GM18498 (cell line): ENCODE measurements around the gene SEC14L5.

Source experiments
- ATAC-seq: cut with Tn5 transposase; IDR thresholded peaks from one replicate; pipeline ENCODE4 v1.9.1; 2021; ENCODE audit warnings: mild to moderate bottlenecking, moderate library complexity; ENCODE audit not compliant: unreplicated experiment

SEC14L5 gene

GRCh38 chr16:5007256-5007655 lies 49.1 kb downstream of the SEC14L5 start:
- ATAC-seq, result no peak

- no peak for ATAC-seq
Observed at GRCh38 chr16:5008311-5008731, 50.2 kb downstream of the SEC14L5 start.

GRCh38 chr16:5010576-5011329 lies 52.6 kb downstream of the SEC14L5 start:
- no peak for ATAC-seq

- ATAC-seq, result no peak
Observed at GRCh38 chr16:5011637-5012036, 53.5 kb downstream of the SEC14L5 start.

- ATAC-seq, result no peak
Observed at GRCh38 chr16:5012887-5013286, 54.8 kb downstream of the SEC14L5 start.

- ATAC-seq, result no peak
Observed at GRCh38 chr16:5015351-5015750, 57.2 kb downstream of the SEC14L5 start.

GRCh38 chr16:5015887-5016286 lies 57.8 kb downstream of the SEC14L5 start:
- ATAC-seq, result no peak

- ATAC-seq, result no peak
Observed at GRCh38 chr16:5016967-5017677, 59.0 kb downstream of the SEC14L5 start.

GRCh38 chr16:5017678-5017969 lies 59.5 kb downstream of the SEC14L5 start:
- ATAC-seq, result no peak

GRCh38 chr16:5018793-5019192 lies 60.7 kb downstream of the SEC14L5 start:
- no peak for ATAC-seq

GRCh38 chr16:5019775-5020174 lies 61.6 kb downstream of the SEC14L5 start:
- ATAC-seq, result no peak

- no peak for ATAC-seq
Observed at GRCh38 chr16:5020551-5020950, 62.4 kb downstream of the SEC14L5 start.

- ATAC-seq, result no peak
Observed at GRCh38 chr16:5022521-5022920, 64.4 kb downstream of the SEC14L5 start.

- no peak for ATAC-seq
Observed at GRCh38 chr16:5024632-5025031, 66.5 kb downstream of the SEC14L5 start.

- no peak for ATAC-seq
Observed at GRCh38 chr16:5025171-5025632, 67.1 kb downstream of the SEC14L5 start.

GRCh38 chr16:5026664-5027063 lies 68.5 kb downstream of the SEC14L5 start:
- ATAC-seq, result no peak

GRCh38 chr16:5027086-5027485 lies 69.0 kb downstream of the SEC14L5 start:
- no peak for ATAC-seq

- no peak for ATAC-seq
Observed at GRCh38 chr16:5027575-5028235, 69.6 kb downstream of the SEC14L5 start.

GRCh38 chr16:5028950-5029475 lies 70.9 kb downstream of the SEC14L5 start:
- no peak for ATAC-seq

GRCh38 chr16:5030251-5030870 lies 72.2 kb downstream of the SEC14L5 start:
- ATAC-seq, result no peak

GRCh38 chr16:5031601-5032000 lies 73.5 kb downstream of the SEC14L5 start:
- no peak for ATAC-seq
